Astrocyte (in vitro differentiated cells and primary cell): ENCODE data around the gene NOPCHAP1.

ENCODE experiments used
- CTCF ChIP-seq: IDR thresholded peaks from 2 replicates; pipeline ENCODE4 v1.5.1; 2011; ENCODE audit warnings: low read depth, mild to moderate bottlenecking, inconsistent platforms, low read length, moderate library complexity; ENCODE audit not compliant: insufficient read depth
- EZH2 ChIP-seq: IDR thresholded peaks from 2 replicates; pipeline ENCODE4 v1.6.1; 2012; ENCODE audit warnings: mild to moderate bottlenecking, low read length, inconsistent platforms; ENCODE audit not compliant: insufficient read depth

DNA sequence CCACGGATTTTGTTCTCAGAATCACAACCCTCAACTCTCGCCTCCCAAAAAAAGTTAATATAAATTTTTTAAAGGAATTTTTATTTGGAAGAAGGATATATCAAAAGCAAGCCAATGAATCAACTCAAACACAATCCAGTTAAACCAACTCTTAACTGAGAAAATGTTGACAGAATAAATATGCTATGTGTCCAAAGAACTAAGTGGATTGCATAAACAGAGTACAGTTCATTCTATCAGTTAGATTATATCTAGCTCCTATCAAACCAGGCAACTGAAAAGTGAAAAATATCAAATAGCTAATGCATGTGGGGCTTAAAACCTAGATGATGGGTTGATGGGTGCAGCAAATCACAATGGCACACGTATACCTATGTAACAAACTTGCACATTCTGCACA, 44.7 kb upstream of the NOPCHAP1 start:
- TF ChIP-seq CTCF (no peak), EZH2 (no peak)
